Chondrocyte (in vitro differentiated cells): ENCODE measurements around the gene CBL. TPM values are rescaled to one million over a fixed set of nuclear protein-coding genes. Genes with fewer than 3 reads are reported as not detected.

ENCODE experiments used
- DNase-seq: peaks from one replicate; pipeline ENCODE4 v3.0.0; 2021; ENCODE audit warnings: mixed read lengths, low spot score
- H3K27ac Mint-ChIP-seq: one replicate; pipeline ENCODE4 v1.8.0; 2021; ENCODE audit warnings: mild to moderate bottlenecking, moderate library complexity, mixed read lengths; ENCODE audit not compliant: unreplicated experiment
- H3K27me3 Mint-ChIP-seq: 2 replicates; pipeline ENCODE4 v1.8.0; 2021; ENCODE audit warnings: low read depth, mixed read lengths
- H3K36me3 Mint-ChIP-seq: 2 replicates; pipeline ENCODE4 v1.8.0; 2021; ENCODE audit warnings: low read depth, mixed read lengths
- H3K4me1 Mint-ChIP-seq: 2 replicates; pipeline ENCODE4 v1.8.0; 2021; ENCODE audit warnings: low read depth, mild to moderate bottlenecking, mixed read lengths
- H3K4me3 Mint-ChIP-seq: one replicate; pipeline ENCODE4 v1.8.0; 2021; ENCODE audit warnings: mild to moderate bottlenecking, moderate library complexity, mixed read lengths; ENCODE audit not compliant: unreplicated experiment
- H3K9me3 Mint-ChIP-seq: 2 replicates; pipeline ENCODE4 v1.8.0; 2021; ENCODE audit warnings: low read depth, mixed read lengths
- CTCF ChIP-seq: fragments of 200-600 bp; sonication (generic); IDR thresholded peaks from 2 replicates; pipeline ENCODE4 v1.5.0; 2021; ENCODE audit warnings: antibody characterized with exemption, mild to moderate bottlenecking, moderate library complexity
- total RNA-seq: library from RNA; stranded (reverse); gene quantifications from 3 replicates; pipeline ENCODE4 v1.2.1, GENCODE V29; 2021

Gene CBL
- total RNA-seq, 1 donor from 2014 or later: 25.8 TPM

- H3K4me3 Mint-ChIP-seq: no peak overlapping the region
- no peaks in the 10 kb centered on the region for H3K9me3 Mint-ChIP-seq
- peaks cover 2% of the 10 kb centered on the region for H3K4me1 Mint-ChIP-seq
- no peak for DNase-seq
- peaks cover 3% of the 10 kb centered on the region for H3K36me3 Mint-ChIP-seq
- no peak for TF ChIP-seq CTCF
- H3K27ac Mint-ChIP-seq: no peak overlapping the region
- H3K27me3 Mint-ChIP-seq: no peaks in the 10 kb centered on the region
Observed at GRCh38 chr11:119248750-119249670, 42.9 kb downstream of the CBL start.

- H3K4me3 Mint-ChIP-seq: no peak overlapping the region
- no peak overlapping the region for H3K27ac Mint-ChIP-seq
- DNase-seq: no peak
Observed at GRCh38 chr11:119249671-119250010, 43.5 kb downstream of the CBL start.

GRCh38 chr11:119251114-119251513 is 45.0 kb downstream of the CBL start:
- TF ChIP-seq CTCF: no peak
- Mint-ChIP-seq H3K27ac (no peak overlapping the region), H3K4me3 (no peak overlapping the region), H3K4me1 (peaks cover 2% of the 10 kb centered on the region), H3K36me3 (peaks cover 3% of the 10 kb centered on the region), H3K9me3 (no peaks in the 10 kb centered on the region), H3K27me3 (no peaks in the 10 kb centered on the region)
- DNase-seq: no peak

More at GRCh38 chr11:119249671-119250010, 43.5 kb downstream of the CBL start:
- Mint-ChIP-seq H3K36me3 (peaks cover 3% of the 10 kb centered on the region), H3K4me1 (peaks cover 2% of the 10 kb centered on the region), H3K27me3 (no peaks in the 10 kb centered on the region), H3K9me3 (no peaks in the 10 kb centered on the region)
- TF ChIP-seq CTCF: no peak

- Mint-ChIP-seq H3K4me1 (peaks cover 2% of the 10 kb centered on the region), H3K4me3 (no peak overlapping the region), H3K27ac (no peak overlapping the region), H3K36me3 (peaks cover 3% of the 10 kb centered on the region), H3K27me3 (no peaks in the 10 kb centered on the region), H3K9me3 (no peaks in the 10 kb centered on the region)
- TF ChIP-seq CTCF: no peak
- no peak for DNase-seq
Observed at GRCh38 chr11:119254239-119254638, 48.1 kb downstream of the CBL start.

GRCh38 chr11:119258180-119258579 is 52.0 kb downstream of the CBL start:
- Mint-ChIP-seq H3K4me1 (no peaks in the 10 kb centered on the region), H3K9me3 (no peaks in the 10 kb centered on the region), H3K27me3 (no peaks in the 10 kb centered on the region), H3K4me3 (no peak overlapping the region), H3K36me3 (no peaks in the 10 kb centered on the region), H3K27ac (no peak overlapping the region)
- TF ChIP-seq CTCF: no peak
- no peak for DNase-seq
